SH-SY5Y (cell line): ENCODE measurements around the gene KIF3A.

Experiments used
- GATA2 ChIP-seq: IDR thresholded peaks from 2 replicates; pipeline ENCODE4 v1.6.1; 2011; ENCODE audit warnings: mild to moderate bottlenecking, low read depth, low read length
- GATA3 ChIP-seq: IDR thresholded peaks from 2 replicates; pipeline ENCODE4 v1.6.1; 2011; ENCODE audit warnings: low read depth, mild to moderate bottlenecking, low read length, moderate library complexity

Gene KIF3A

GRCh38 chr5:132688536-132689339, 48.6 kb downstream of the KIF3A start:
- TF ChIP-seq GATA3 (no peak), GATA2 (no peak)

- TF ChIP-seq GATA3 (no peak), GATA2 (no peak)
These were observed 49.4 kb downstream of the KIF3A start for GRCh38 chr5:132687995-132688394.

- no peak for TF ChIP-seq GATA3
- TF ChIP-seq GATA2: no peak
These were observed 51.2 kb downstream of the KIF3A start for GRCh38 chr5:132686193-132686592.

- TF ChIP-seq GATA3 (no peak), GATA2 (no peak)
These were observed 52.2 kb downstream of the KIF3A start for GRCh38 chr5:132684922-132685720.

GRCh38 chr5:132684491-132684890, 52.9 kb downstream of the KIF3A start:
- no peak for TF ChIP-seq GATA2
- no peak for TF ChIP-seq GATA3

GRCh38 chr5:132681983-132682382, 55.4 kb downstream of the KIF3A start:
- TF ChIP-seq GATA2: no peak
- no peak for TF ChIP-seq GATA3

GRCh38 chr5:132681476-132681831, 55.9 kb downstream of the KIF3A start:
- no peak for TF ChIP-seq GATA3
- no peak for TF ChIP-seq GATA2

- TF ChIP-seq GATA3: no peak
- TF ChIP-seq GATA2: no peak
These were observed 56.4 kb downstream of the KIF3A start for GRCh38 chr5:132680780-132681475.

- TF ChIP-seq GATA3 (no peak), GATA2 (no peak)
These were observed 57.5 kb downstream of the KIF3A start for GRCh38 chr5:132679717-132680380.

GRCh38 chr5:132679166-132679565, 58.2 kb downstream of the KIF3A start:
- TF ChIP-seq GATA3: no peak
- no peak for TF ChIP-seq GATA2

- TF ChIP-seq GATA3 (no peak), GATA2 (no peak)
These were observed 58.6 kb downstream of the KIF3A start for GRCh38 chr5:132678735-132679134.

GRCh38 chr5:132677682-132678400, 59.5 kb downstream of the KIF3A start:
- TF ChIP-seq GATA2 (no peak), GATA3 (no peak)

- TF ChIP-seq GATA3: no peak
- no peak for TF ChIP-seq GATA2
These were observed 60.2 kb downstream of the KIF3A start for GRCh38 chr5:132677191-132677590.

GRCh38 chr5:132675936-132676689, 61.2 kb downstream of the KIF3A start:
- TF ChIP-seq GATA2 (no peak), GATA3 (no peak)
